H9 (cell line): ENCODE results near the gene CDH15. TPM values are rescaled to one million over a fixed set of nuclear protein-coding genes. Genes with fewer than 3 reads are reported as not detected.

Experiments used
- DNase-seq: peaks from one replicate; pipeline ENCODE4 v3.0.0-alpha.2; 2017
- H2AFZ ChIP-seq: one replicate; pipeline ENCODE4 v1.6.1; 2013; ENCODE audit warnings: mild to moderate bottlenecking, low read length, control low read depth, moderate library complexity
- H2AK5ac ChIP-seq: 2 replicates; pipeline ENCODE4 v1.6.1; 2013; ENCODE audit warnings: low read length, control low read depth, mixed read lengths; ENCODE audit not compliant: insufficient read length
- H2BK120ac ChIP-seq: one replicate; pipeline ENCODE4 v1.6.1; 2013; ENCODE audit warnings: low read depth, mild to moderate bottlenecking, low read length, control low read depth, inconsistent platforms; ENCODE audit not compliant: poor library complexity, severe bottlenecking
- H2BK12ac ChIP-seq: 2 replicates; pipeline ENCODE4 v1.6.1; 2013; ENCODE audit warnings: low read length, control low read depth, mixed read lengths, low read depth; ENCODE audit not compliant: insufficient read length
- H2BK15ac ChIP-seq: 2 replicates; pipeline ENCODE4 v1.6.1; 2013; ENCODE audit warnings: low read depth, low read length, control low read depth
- H2BK20ac ChIP-seq: one replicate; pipeline ENCODE4 v1.6.1; 2013; ENCODE audit warnings: low read depth, mild to moderate bottlenecking, low read length, control low read depth, inconsistent platforms; ENCODE audit not compliant: poor library complexity, severe bottlenecking
- H2BK5ac ChIP-seq: 2 replicates; pipeline ENCODE4 v1.6.1; 2013; ENCODE audit warnings: low read length, control low read depth, mixed read lengths; ENCODE audit not compliant: insufficient read length
- H3K14ac ChIP-seq: 2 replicates; pipeline ENCODE4 v1.6.1; 2013; ENCODE audit warnings: low read length, control low read depth; ENCODE audit not compliant: insufficient read depth
- H3K18ac ChIP-seq: 2 replicates; pipeline ENCODE4 v1.6.1; 2013; ENCODE audit warnings: low read depth, mild to moderate bottlenecking, mixed read lengths, low read length, control low read depth; ENCODE audit not compliant: insufficient read length
- H3K23ac ChIP-seq: 2 replicates; pipeline ENCODE4 v1.6.1; 2013; ENCODE audit warnings: low read length, control low read depth, mixed read lengths, low read depth; ENCODE audit not compliant: insufficient read length
- H3K23me2 ChIP-seq: 2 replicates; pipeline ENCODE4 v1.6.1; 2013; ENCODE audit warnings: low read depth, mild to moderate bottlenecking, mixed read lengths, low read length, control low read depth; ENCODE audit not compliant: insufficient read length, poor library complexity, severe bottlenecking
- H3K27ac ChIP-seq: 2 replicates; pipeline ENCODE4 v1.5.1; 2013; ENCODE audit warnings: low read length, control low read depth, mixed read lengths, low read depth; ENCODE audit not compliant: insufficient read length
- H3K27me3 ChIP-seq: 2 replicates; pipeline ENCODE4 v1.6.1; 2013; ENCODE audit warnings: low read length, control low read depth, inconsistent platforms; ENCODE audit not compliant: insufficient read depth
- H3K4ac ChIP-seq: 2 replicates; pipeline ENCODE4 v1.6.1; 2013; ENCODE audit warnings: low read depth, mild to moderate bottlenecking, control low read depth, inconsistent platforms, low read length, moderate library complexity
- H3K4me1 ChIP-seq: 2 replicates; pipeline ENCODE4 v1.6.1; 2013; ENCODE audit warnings: low read length, control low read depth, inconsistent platforms; ENCODE audit not compliant: insufficient read depth
- H3K4me2 ChIP-seq: 2 replicates; pipeline ENCODE4 v1.6.1; 2013; ENCODE audit warnings: low read length, control low read depth, mixed read lengths; ENCODE audit not compliant: insufficient read length, insufficient read depth
- H3K56ac ChIP-seq: 2 replicates; pipeline ENCODE4 v1.6.1; 2013; ENCODE audit warnings: low read depth, mild to moderate bottlenecking, mixed read lengths, low read length, control low read depth; ENCODE audit not compliant: insufficient read length
- H3K79me1 ChIP-seq: 2 replicates; pipeline ENCODE4 v1.6.1; 2013; ENCODE audit warnings: low read depth, mild to moderate bottlenecking, moderate library complexity, low read length, control low read depth, inconsistent platforms; ENCODE audit not compliant: insufficient read depth, poor library complexity, severe bottlenecking
- H3K79me2 ChIP-seq: 2 replicates; pipeline ENCODE4 v1.6.1; 2013; ENCODE audit warnings: low read length, control low read depth, inconsistent platforms; ENCODE audit not compliant: insufficient read depth
- H3K9ac ChIP-seq: 2 replicates; pipeline ENCODE4 v1.6.1; 2013; ENCODE audit warnings: low read length, control low read depth, mixed read lengths; ENCODE audit not compliant: insufficient read length; ENCODE audit errors: extremely low read depth
- H3K9me3 ChIP-seq: one replicate; pipeline ENCODE4 v1.6.1; 2013; ENCODE audit warnings: low read depth, low read length, inconsistent platforms; ENCODE audit not compliant: control insufficient read depth
- H3T11ph ChIP-seq: one replicate; pipeline ENCODE4 v1.6.1; 2013; ENCODE audit warnings: mild to moderate bottlenecking, low read length, control low read depth, inconsistent platforms
- H4K20me1 ChIP-seq: one replicate; pipeline ENCODE4 v1.6.1; 2013; ENCODE audit not compliant: control insufficient read depth, insufficient read length, insufficient read depth
- H4K5ac ChIP-seq: 2 replicates; pipeline ENCODE4 v1.6.1; 2013; ENCODE audit warnings: low read depth, mild to moderate bottlenecking, mixed read lengths, low read length, control low read depth; ENCODE audit not compliant: insufficient read length
- H4K8ac ChIP-seq: replicated peaks from 2 replicates; pipeline ENCODE4 v1.6.1; 2013; ENCODE audit warnings: low read length, control low read depth, mixed read lengths, low read depth; ENCODE audit not compliant: insufficient read length
- H4K91ac ChIP-seq: 2 replicates; pipeline ENCODE4 v1.6.1; 2013; ENCODE audit warnings: low read depth, mild to moderate bottlenecking, moderate library complexity, mixed read lengths, low read length, control low read depth; ENCODE audit not compliant: insufficient read length
- H3K27ac Mint-ChIP-seq, 3 experiments: 2 replicates in 2 of 3; 3 replicates in 1 of 3; pipeline ENCODE4 v1.8.0; 2020 to 2021; ENCODE audit warnings: mixed read lengths in 3 of 3, mild to moderate bottlenecking in 1 of 3, moderate library complexity in 1 of 3
- H3K27me3 Mint-ChIP-seq: 2 replicates; pipeline ENCODE4 v1.8.0; 2021; ENCODE audit warnings: low read depth, mild to moderate bottlenecking, moderate library complexity, mixed read lengths
- H3K36me3 Mint-ChIP-seq, 3 experiments: 2 replicates in 2 of 3; 3 replicates in 1 of 3; pipeline ENCODE4 v1.8.0; 2020 to 2021; ENCODE audit warnings: low read depth in 3 of 3, mixed read lengths in 3 of 3; ENCODE audit not compliant: insufficient read depth in 1 of 3
- H3K4me1 Mint-ChIP-seq, 2 experiments: 2 replicates each; pipeline ENCODE4 v1.8.0; 2020; ENCODE audit warnings: mixed read lengths in 2 of 2
- H3K4me3 Mint-ChIP-seq, 2 experiments: 2 replicates in 1 of 2; 3 replicates in 1 of 2; pipeline ENCODE4 v1.8.0; 2020 to 2021; ENCODE audit warnings: mild to moderate bottlenecking in 2 of 2, mixed read lengths in 2 of 2, moderate library complexity in 1 of 2
- H3K9me3 Mint-ChIP-seq, 2 experiments: 2 replicates in 1 of 2; 3 replicates in 1 of 2; pipeline ENCODE4 v1.8.0; 2020; ENCODE audit warnings: mild to moderate bottlenecking in 2 of 2, mixed read lengths in 2 of 2, moderate library complexity in 1 of 2
- CTCF ChIP-seq: fragments of 200-600 bp; sonication (generic); conservative IDR thresholded peaks from 3 replicates; pipeline ENCODE4 v1.8.0; 2021; ENCODE audit warnings: antibody characterized with exemption, mild to moderate bottlenecking
- WGBS: extraction: QIAGEN DNeasy Blood & Tissue Kit; methylation state at CpG from one replicate; pipeline ENCODE4 v1.1.7; 2013; ENCODE audit warnings: missing lambda C conversion rate, low lambda C conversion rate, mixed read lengths; ENCODE audit not compliant: insufficient read length; ENCODE audit errors: extremely low coverage; 5-methylcytosine and 5-hydroxymethylcytosine counted together
- total RNA-seq: library from RNA; stranded (reverse); gene quantifications from 2 replicates; pipeline ENCODE4 v1.2.1, GENCODE V29; 2021

Gene CDH15
- total RNA-seq, 1 experiment from 2014 or later, result 0.28 TPM

GRCh38 chr16:89154390-89155183 lies 17.0 kb upstream of the CDH15 start:
- H3K14ac ChIP-seq, result no peak overlapping the region
- peaks cover 8% of the 10 kb centered on the region for H3K9me3 ChIP-seq
- H3K27ac ChIP-seq, result no peak overlapping the region
- no peak overlapping the region for H3T11ph ChIP-seq
- no peak overlapping the region for H3K56ac ChIP-seq
- no peak overlapping the region for H2BK15ac ChIP-seq
- no peaks in the 10 kb centered on the region for H3K4me1 ChIP-seq
- H4K5ac ChIP-seq, result no peak overlapping the region
- no peak overlapping the region for H3K18ac ChIP-seq
- H4K20me1 ChIP-seq, result no peaks in the 10 kb centered on the region
- no CpG with 5 or more reads among the region's 24 CpGs for WGBS
- no peaks in the 10 kb centered on the region for H3K23me2 ChIP-seq
- TF ChIP-seq CTCF, result no peak
- no peak for DNase-seq
- H3K79me1 ChIP-seq, result no peaks in the 10 kb centered on the region
- H2BK5ac ChIP-seq, result no peak overlapping the region
- H3K36me3 Mint-ChIP-seq, result peaks cover 5 to 24% (median 18%) of the 10 kb centered on the region in 3 experiments; a peak in 6 of 7 replicates
- H3K9me3 Mint-ChIP-seq, result peaks cover 11 to 22% of the 10 kb centered on the region in 2 experiments
- H3K79me2 ChIP-seq, result no peaks in the 10 kb centered on the region
- H3K23ac ChIP-seq, result no peak overlapping the region
- no peak overlapping the region for H3K4me2 ChIP-seq
- peaks cover 21% of the 10 kb centered on the region for H3K27me3 Mint-ChIP-seq
- H2BK20ac ChIP-seq, result no peak overlapping the region
- no peak overlapping the region for H2AK5ac ChIP-seq
- no peak overlapping the region for H4K8ac ChIP-seq
- no peak overlapping the region for H3K27ac Mint-ChIP-seq
- no peak overlapping the region for H2BK12ac ChIP-seq
- no peak overlapping the region for H4K91ac ChIP-seq
- H3K4me1 Mint-ChIP-seq, result no peaks in the 10 kb centered on the region
- H2AFZ ChIP-seq, result no peak overlapping the region
- no peak overlapping the region for H3K4ac ChIP-seq
- no peak overlapping the region for H3K4me3 Mint-ChIP-seq
- H3K27me3 ChIP-seq, result no peaks in the 10 kb centered on the region
- no peak overlapping the region for H2BK120ac ChIP-seq
- H3K9ac ChIP-seq, result no peak overlapping the region
